HG02885 (cell line): Measurements from ENCODE around the gene NR3C2.
"Not testable (repeated sequence)": the region's sequence is repeated elsewhere in the genome, so short reads cannot be mapped to it uniquely, and the experiment has no call there.

Experiments used
- ATAC-seq: cut with Tn5 transposase; IDR thresholded peaks from one replicate; pipeline ENCODE4 v1.9.1; 2021; ENCODE audit warnings: mild to moderate bottlenecking; ENCODE audit not compliant: unreplicated experiment, poor library complexity

Gene NR3C2

GRCh38 chr4:148123161-148123560 lies 319.1 kb downstream of the NR3C2 start:
- ATAC-seq = not testable (repeated sequence)

- no peak for ATAC-seq
Measured at GRCh38 chr4:148120216-148120615, 322.0 kb downstream of the NR3C2 start.

- no peak for ATAC-seq
Measured at GRCh38 chr4:148118633-148119032, 323.6 kb downstream of the NR3C2 start.

- ATAC-seq = no peak
Measured at GRCh38 chr4:148118179-148118578, 324.0 kb downstream of the NR3C2 start.

- ATAC-seq = no peak
Measured at GRCh38 chr4:148116969-148117368, 325.2 kb downstream of the NR3C2 start.

GRCh38 chr4:148116264-148116663 lies 325.9 kb downstream of the NR3C2 start:
- ATAC-seq = no peak

GRCh38 chr4:148114436-148114835 lies 327.8 kb downstream of the NR3C2 start:
- no peak for ATAC-seq

DNA sequence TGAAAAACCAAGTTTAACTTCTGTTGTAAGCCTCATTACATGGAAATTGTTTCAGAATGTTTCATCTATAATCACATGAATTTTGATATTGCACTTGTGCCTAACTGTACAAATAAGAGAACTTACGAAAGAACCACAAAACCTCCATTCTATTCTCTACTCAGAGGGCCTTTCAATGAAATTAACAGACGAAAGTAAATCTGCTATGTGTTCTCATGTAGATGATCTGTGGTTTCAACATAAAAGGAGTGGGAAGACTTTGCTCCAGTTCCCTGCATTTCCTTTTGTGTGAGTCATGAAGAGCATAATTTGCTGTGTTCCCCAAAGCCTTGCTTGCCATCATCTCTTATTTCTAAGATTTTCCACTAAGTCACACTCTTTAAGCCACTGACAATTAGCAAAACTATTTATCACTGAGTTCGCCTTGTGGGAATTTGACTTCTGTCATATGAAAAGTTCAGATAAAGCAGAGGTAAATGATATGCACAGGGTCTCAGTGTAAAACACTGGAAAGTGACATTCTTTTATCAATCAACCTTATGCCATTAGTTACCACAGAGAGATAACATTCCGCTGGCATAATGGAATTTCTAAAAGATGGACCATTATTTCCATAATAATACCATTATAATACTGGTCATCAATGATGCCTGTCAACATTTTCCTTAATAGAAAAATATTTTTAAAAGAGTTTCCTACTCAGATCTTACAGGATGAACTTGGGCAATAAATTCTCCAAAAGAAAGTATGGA lies 329.8 kb downstream of the NR3C2 start:
- ATAC-seq = no peak

DNA sequence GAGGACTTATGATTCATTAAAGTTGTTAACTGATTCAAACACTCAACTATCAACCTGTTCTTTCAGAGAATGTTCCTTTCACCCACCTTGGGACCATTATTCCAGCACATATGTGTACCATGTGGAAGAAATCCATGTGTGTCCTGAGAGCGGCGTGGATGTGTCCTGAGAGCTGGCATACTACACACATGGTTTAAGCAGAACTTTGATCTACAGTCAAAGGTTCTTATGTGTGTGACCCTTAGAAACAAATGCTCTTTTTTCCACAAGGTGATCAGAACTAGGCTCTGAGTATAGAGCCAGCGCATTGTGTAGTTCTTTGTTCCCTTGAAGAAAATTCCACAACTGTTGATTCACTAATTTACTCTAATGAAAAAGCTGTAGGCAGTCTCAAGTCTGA lies 332.0 kb downstream of the NR3C2 start:
- ATAC-seq = no peak

- ATAC-seq = no peak
Measured at GRCh38 chr4:148109216-148109615, 333.0 kb downstream of the NR3C2 start.

GRCh38 chr4:148108766-148109165 lies 333.4 kb downstream of the NR3C2 start:
- no peak for ATAC-seq

GRCh38 chr4:148103597-148104355 lies 338.4 kb downstream of the NR3C2 start:
- ATAC-seq = no peak

- ATAC-seq = no peak
Measured at GRCh38 chr4:148101790-148102189, 340.4 kb downstream of the NR3C2 start.

DNA sequence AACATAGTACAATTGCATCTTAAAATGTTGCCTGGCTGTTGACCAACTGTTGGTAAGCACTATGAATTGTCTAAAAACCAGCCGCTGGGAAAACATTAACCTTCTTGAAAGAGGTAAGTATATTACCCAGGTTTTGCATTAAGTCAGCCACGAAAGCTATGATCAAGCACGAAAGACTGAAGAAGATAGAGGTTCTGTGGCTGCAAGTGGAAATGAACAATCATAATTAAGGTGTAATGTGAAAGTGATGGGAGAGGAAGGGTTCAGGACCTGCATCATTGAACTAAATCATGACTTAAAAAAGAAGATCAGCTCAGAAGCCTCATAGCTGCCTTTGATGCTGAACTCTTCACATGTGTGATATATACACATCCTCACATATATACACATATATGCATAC lies 341.0 kb downstream of the NR3C2 start:
- no peak for ATAC-seq

- no peak for ATAC-seq
Measured at GRCh38 chr4:148097801-148098200, 344.4 kb downstream of the NR3C2 start.

GRCh38 chr4:148095346-148095923 lies 346.8 kb downstream of the NR3C2 start:
- no peak for ATAC-seq

DNA sequence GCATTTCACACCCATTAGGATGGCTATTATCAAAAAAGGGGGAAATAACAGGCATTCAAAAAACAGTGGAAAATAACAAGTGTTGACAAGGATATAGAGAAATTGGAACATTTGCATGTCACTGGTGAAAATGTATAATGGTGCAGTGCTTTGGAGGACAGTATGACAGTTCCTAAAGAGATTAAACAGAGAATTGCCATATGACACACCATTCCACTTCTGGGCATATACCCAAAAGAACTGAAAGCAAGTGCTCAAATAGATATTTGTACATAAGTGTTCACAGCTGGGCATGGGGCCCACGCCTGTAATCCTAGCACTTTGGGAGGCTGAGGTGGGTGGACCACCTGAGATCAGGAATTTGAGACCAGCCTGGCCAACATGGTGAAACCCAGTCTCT lies 348.1 kb downstream of the NR3C2 start:
- no peak for ATAC-seq

DNA sequence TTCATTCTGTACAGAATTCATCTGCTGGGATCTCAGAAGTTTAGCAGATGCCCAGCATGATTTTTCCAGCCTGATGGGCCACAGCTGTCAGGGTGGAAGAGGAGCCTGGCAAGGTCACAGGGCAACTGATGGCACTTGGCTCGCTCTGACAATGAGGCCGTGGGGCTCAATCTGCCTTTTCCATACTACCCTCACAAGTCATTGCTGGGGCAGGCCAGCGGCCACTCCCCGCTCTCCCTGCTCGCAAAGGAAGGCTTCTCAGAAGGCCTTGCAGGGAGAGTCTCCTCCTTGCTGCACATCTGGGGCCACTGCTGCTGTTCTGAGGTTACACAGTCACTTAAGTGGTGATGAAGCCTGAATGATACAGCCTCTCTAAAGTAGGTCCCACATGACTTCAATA lies 349.1 kb downstream of the NR3C2 start:
- ATAC-seq = no peak

DNA sequence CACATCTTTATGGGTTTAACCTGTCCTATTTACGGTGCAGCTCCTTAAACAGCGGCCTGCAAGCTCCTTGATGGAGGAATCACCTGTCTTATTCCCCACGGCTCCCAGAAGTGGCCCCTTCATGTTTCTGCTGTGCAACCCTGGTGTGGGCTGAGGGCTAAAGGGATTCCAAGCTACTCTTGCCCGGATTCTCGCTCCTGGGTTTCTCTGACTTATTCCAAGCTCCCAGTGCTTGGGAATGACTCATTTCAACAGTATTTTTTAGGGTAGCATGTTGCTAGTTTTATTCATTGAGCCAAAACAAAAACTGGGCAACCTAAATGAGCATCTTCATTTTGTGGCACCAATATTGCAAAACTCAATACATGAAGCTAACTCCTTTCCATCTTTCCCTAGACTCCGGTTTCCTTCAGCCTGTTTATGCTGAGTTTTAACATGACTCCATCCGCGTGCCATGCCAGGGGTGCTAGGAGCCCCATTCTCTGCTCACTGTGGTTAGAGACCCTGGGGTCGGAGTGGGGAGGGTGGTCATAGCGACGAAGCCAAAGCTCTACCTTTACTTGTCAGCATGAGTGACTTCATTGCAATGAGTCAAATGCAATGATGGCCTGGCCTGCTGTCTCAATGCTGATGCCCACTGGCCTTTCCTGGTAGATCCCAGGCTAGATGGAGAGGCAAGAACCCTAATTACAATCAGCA lies 349.7 kb downstream of the NR3C2 start:
- no peak for ATAC-seq

DNA sequence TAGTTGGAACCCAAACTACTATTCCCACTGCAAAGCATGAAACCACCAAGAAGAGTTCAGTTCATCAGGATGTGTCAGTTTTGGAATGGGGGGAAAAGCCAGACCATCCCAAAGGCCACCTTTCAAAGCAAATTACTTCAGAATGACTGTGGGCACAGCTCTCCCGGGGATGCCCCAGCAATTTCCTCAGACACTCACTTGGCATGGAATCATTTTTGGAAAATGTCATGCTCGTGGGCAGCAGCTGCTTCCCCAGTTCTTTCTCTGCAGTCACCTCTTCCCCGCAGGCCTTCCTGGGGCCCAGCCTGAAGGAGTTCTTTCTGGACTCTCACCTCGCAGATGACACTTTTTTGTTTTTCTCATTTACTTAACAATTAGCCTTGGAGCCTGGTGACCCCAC lies 350.3 kb downstream of the NR3C2 start:
- ATAC-seq = no peak
